GM12865 (cell line): ENCODE results near the gene SNX32.

ENCODE experiments used
- DNase-seq: peaks from one replicate; pipeline ENCODE4 v3.0.0; 2010; ENCODE audit warnings: low read depth
- H3K4me3 ChIP-seq: 2 replicates; pipeline ENCODE4 v1.5.1; 2011; ENCODE audit warnings: mild to moderate bottlenecking, low read depth, low read length, control low read depth
- TF ChIP-seq, protein P1 (sequence below): IDR thresholded peaks from 2 replicates; pipeline ENCODE4 v1.5.1; 2011; ENCODE audit warnings: low read length, control low read depth, low read depth, inconsistent platforms; ENCODE audit not compliant: insufficient read depth; ENCODE audit errors: missing control alignments

SNX32 gene

DNA sequence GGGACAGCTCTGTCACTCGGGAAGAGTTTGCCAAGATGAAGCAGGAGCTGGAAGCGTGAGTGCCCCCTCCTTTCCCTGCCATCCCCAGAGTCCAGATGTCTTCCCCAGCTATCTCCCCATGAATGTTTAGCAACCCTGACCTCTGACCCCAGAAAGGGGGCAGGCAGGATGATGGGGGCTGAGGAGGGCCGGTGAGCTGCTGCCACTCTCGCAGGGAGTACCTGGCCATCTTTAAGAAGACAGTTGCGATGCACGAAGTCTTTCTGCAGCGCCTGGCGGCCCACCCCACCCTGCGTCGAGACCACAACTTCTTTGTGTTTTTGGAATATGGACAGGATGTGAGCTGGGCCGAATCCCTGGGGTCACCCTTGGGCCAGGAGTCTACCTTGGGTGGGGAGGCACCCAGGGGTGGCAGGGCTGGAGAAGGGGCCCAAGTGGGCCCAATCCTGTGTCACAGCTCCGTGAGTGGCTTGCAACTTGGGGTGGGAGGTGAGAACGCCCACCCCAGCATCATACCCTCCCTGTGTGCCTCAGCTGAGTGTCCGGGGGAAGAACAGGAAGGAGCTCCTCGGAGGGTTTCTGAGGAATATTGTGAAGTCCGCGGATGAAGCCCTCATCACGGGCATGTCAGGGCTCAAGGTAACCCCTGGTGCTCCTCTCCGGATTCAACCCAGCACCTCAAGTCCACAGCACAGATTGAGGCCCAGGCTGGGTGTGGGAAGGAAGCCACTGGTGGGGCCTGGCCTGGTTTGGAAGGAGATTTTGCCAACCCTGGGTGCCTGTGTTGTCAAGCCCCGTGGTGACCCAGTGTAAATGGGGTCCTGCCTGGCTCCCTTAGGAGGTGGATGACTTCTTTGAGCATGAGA lies 16.7 kb downstream of the SNX32 start:
- TF ChIP-seq, protein P1, sequence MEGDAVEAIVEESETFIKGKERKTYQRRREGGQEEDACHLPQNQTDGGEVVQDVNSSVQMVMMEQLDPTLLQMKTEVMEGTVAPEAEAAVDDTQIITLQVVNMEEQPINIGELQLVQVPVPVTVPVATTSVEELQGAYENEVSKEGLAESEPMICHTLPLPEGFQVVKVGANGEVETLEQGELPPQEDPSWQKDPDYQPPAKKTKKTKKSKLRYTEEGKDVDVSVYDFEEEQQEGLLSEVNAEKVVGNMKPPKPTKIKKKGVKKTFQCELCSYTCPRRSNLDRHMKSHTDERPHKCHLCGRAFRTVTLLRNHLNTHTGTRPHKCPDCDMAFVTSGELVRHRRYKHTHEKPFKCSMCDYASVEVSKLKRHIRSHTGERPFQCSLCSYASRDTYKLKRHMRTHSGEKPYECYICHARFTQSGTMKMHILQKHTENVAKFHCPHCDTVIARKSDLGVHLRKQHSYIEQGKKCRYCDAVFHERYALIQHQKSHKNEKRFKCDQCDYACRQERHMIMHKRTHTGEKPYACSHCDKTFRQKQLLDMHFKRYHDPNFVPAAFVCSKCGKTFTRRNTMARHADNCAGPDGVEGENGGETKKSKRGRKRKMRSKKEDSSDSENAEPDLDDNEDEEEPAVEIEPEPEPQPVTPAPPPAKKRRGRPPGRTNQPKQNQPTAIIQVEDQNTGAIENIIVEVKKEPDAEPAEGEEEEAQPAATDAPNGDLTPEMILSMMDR, result no peak
- peak; percentile 21 for DNase-seq
- no peak overlapping the region for H3K4me3 ChIP-seq

DNA sequence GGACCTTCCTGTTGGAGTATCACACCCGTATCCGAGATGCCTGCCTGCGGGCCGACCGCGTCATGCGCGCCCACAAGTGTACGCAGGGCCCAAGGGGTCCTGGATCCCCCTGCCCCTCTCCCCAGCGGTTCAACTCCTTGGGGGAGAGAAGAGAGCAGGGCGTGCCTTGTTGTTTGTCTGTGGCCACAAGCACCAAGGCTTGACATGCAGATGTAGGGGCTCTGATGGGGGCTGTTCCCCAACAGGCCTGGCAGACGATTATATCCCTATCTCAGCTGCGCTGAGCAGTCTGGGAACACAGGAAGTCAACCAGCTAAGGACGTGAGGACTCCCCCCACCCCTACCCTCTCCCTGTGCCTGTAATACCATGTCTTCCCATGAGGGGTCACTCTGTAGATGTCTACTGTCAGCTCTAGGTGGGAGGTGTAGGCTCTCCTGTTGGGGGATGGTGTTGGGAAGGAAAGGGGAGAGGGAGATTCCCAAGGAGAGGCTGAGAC lies 17.4 kb downstream of the SNX32 start:
- no peak overlapping the region for H3K4me3 ChIP-seq
- peak; percentile 60 for DNase-seq
- TF ChIP-seq, protein P1, result peak; percentile 50

- no peak overlapping the region for H3K4me3 ChIP-seq
- TF ChIP-seq, protein P1, result no peak
- peak; percentile 43 for DNase-seq
Measured at GRCh38 chr11:65851811-65852507, 18.2 kb downstream of the SNX32 start.

DNA sequence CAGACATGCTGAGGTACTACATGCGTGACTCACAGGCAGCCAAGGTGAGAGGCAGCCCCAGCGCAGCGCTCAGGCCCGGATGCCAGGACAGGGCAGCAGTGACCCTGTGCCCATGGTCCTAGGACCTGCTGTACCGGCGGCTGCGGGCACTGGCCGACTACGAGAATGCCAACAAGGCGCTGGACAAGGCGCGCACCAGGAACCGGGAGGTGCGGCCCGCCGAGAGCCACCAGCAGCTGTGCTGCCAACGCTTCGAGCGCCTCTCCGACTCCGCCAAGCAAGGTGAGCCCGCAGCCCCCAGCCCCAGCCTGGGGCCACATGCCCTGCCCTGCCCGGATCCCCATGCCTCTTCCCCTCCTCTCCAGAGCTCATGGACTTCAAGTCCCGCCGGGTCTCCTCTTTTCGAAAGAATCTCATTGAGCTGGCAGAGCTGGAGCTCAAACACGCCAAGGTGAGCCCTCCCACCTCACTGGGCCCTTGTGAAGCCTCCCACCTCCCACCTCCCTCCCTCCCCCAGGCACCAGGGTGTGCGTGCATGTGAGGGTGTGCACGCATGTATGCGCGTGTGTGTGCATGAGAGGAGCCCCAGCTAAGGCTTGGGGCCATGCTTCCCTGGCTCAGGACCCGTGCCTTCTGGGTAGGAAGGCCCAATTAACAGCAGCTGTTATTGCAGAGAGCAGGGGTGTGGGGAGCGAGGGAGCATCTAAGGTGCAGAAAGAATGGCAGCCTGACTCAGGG lies 18.9 kb downstream of the SNX32 start:
- DNase-seq, result peak; percentile 41
- TF ChIP-seq, protein P1, result no peak
- no peak overlapping the region for H3K4me3 ChIP-seq

DNA sequence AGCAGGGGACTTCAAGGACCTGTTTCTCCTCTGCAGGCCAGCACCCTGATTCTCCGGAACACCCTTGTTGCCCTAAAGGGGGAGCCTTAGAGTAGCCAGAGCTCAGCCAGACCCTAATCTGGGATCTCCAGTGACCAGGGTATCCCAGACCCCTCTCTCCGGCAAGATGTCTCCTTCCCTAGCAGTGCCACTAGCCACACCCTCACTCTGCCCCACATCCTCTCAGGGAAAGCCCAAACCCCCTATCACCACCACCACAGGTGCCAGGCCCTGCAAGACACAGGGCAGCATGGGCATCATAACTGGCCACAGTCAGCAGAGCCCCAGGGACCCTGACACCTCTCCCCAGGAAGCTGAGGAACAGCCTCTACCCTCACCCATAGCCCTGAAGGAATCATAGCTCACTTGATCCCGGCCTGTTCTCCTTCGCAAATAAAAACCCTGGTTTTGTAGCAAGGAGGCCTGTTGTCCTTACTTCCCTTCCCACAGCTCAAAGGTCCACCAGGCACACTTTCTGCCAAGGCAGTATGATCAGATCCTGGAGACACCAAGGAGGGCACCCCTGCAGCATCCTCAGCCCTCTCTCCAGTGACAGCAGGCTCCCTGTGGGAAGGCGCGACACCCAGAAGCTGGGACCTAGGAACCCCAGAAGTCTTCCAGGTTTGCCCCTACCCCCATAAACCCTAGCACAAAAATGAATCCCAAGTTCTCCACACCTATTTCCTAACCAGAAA lies 19.6 kb downstream of the SNX32 start:
- DNase-seq, result peak; percentile 41
- TF ChIP-seq, protein P1, result no peak
- H3K4me3 ChIP-seq, result no peak overlapping the region

DNA sequence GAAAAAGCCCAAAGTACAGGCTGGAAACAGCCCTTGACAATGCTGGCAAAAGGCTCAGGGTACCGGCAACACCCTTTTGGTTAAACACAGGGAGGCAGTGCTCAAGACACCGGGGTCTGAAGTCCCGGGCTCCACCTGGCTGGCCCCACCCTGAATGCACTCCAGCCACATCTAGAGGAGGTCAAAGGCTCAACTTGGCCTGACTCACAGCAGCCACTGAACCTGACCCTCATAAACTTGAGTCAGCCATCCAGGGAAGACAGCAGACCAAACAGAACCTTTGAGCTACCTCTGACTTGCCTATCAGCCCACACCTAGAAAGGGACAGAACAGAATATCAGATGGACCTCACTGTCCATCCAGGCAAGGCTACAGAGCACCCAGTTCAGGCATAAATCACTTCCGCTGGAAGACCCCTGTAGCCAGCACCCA lies 20.4 kb downstream of the SNX32 start:
- TF ChIP-seq, protein P1, result no peak
- no peak overlapping the region for H3K4me3 ChIP-seq
- peak; percentile 13 for DNase-seq
